Stimulated activated CD8-positive, alpha-beta memory T cell treated with anti-CD3 and anti-CD28 coated beads, Interleukin-15, amount 100 ng/mL, for 1 hour (primary cell): ENCODE data around the gene KNCN.

ENCODE experiments used
- DNase-seq: peaks from one replicate; pipeline ENCODE4 v3.0.0-alpha.2; 2020; ENCODE audit warnings: low read depth

KNCN gene

GRCh38 chr1:46543761-46544560 lies 7.5 kb downstream of the KNCN start:
- no peak for DNase-seq

GRCh38 chr1:46543382-46543760 lies 8.1 kb downstream of the KNCN start:
- no peak for DNase-seq

DNA sequence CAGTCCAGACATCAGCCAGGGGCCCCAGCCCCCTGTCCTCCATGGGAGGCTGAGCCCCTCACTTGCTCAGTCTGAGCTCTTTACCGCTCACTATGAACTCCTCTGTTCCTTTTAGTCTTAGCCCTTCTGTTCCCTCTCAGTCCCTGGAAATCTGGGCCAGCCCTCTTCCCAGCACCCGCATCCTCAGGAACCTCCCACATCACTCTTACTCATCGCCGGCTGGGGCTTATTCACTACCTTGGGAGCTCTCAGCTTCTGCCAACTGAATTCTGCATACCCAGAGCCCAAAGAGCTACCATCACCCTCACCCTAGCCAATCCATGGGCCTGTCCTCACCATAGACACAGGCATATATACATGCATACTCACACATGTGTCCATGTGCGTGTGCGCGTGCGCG lies 11.5 kb downstream of the KNCN start:
- no peak for DNase-seq

- DNase-seq: no peak
Observed at GRCh38 chr1:46538147-46538546, 13.3 kb downstream of the KNCN start.

GRCh38 chr1:46537651-46538050 lies 13.8 kb downstream of the KNCN start:
- DNase-seq: no peak

DNA sequence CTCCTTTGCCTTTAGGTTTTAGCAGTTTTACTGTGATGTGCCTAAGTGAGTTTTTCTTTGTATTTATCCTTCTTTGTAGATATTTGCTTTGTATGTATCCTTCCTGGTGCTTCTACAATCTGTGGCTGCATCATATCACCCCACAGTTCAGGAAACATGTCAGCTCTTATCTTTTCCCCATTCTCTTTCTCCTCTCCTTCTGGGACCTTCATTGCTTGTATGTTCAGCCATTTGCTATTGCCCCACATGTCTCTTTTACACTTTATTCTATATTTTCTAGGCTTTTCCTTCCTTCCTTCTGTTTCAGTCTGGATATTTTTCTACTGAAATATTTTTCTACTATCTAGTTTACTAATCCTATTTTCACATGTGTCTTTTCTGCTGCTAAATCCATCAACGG lies 14.9 kb downstream of the KNCN start:
- DNase-seq: no peak

DNA sequence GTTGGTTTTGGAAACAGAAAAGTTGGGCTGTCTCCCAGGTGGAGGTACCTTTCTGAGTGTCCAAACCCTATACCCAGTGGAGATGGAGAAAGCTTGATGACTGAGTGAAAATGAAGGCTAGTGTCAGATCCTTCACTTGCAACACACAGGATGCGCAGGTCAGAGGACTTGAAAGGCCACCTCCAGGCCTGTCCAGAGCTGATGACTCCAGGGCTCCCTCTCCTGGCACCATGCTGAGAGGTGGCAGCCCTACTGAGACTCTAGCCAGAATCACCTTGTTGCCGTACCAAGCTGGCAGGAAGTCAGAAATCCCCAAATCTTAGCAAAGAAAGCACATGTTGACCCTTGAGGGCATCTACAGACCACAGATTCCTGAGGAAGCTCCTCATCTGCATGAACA lies 16.4 kb downstream of the KNCN start:
- no peak for DNase-seq

GRCh38 chr1:46533179-46533864 lies 18.1 kb downstream of the KNCN start:
- peak; percentile 6 for DNase-seq

GRCh38 chr1:46532498-46533178 lies 18.8 kb downstream of the KNCN start:
- DNase-seq: peak; percentile 43

DNA sequence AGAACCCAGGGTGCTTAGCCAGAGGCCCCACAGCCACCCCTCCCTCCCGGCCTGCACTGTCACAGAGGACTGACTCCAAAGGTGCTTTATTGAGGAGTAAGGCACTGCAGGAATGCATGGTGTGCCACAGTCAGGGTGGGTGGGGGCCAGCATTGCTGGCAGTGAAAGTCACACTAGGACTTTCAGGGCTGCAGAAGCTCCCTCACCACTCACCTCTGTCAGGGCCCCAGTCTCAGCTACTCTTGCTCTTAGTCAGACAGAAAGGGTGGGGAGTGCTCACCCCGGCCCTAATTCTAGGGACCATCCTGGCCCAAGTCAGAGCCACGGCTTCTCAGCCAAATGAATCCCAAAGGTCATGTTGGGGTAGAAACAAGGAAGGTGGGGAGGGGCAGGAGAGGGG lies 19.4 kb downstream of the KNCN start:
- no peak for DNase-seq

- DNase-seq: no peak
Observed at GRCh38 chr1:46530791-46531409, 20.5 kb downstream of the KNCN start.

DNA sequence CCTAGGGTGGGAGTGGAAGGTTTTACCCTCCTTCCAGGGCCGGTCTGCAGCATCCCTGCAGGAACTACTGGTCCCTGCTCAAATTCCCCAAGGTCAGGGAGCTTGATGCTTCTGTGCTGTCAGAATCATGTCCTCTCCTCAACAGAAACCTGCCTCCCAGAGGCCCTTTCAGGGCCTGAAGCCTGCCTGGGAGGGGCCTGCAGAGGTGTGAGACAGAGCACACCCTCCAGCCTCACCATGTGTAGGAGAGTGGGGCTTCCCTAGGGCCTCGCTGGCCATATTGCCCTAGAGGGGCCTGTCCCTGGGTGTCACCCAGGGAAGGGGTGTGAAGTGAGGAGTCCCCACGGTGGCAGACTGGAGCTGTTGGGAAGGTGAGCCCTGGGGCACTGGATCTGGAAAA lies 21.1 kb downstream of the KNCN start:
- no peak for DNase-seq

DNA sequence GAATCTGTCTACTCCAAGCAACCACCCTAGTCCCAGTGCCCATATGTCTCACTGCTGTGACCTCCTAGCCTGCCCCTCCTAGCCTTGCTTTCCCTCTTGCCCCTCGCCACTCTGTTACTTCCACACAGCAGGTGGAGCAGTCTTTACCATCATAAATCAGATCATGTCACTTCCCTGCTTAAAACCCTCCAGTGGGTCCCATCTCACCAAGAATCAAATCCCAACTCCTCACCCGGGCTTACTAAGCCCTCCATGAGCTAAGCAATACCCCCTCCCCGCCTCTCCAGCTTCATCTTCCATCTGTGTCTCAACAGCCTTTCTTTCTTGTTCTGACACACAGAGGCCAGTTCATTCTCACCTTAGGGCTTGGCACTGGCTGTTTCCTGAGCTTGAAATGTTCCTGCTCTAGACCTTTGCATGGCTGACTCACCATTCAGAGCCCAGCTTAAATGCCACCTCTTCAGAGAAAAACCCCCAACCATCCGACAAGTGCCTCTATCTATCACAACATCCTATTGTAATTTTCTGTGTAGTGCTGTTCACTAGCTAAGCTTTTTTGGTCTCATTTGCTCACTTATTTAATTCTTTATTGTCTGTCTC lies 22.3 kb downstream of the KNCN start:
- DNase-seq: no peak

DNA sequence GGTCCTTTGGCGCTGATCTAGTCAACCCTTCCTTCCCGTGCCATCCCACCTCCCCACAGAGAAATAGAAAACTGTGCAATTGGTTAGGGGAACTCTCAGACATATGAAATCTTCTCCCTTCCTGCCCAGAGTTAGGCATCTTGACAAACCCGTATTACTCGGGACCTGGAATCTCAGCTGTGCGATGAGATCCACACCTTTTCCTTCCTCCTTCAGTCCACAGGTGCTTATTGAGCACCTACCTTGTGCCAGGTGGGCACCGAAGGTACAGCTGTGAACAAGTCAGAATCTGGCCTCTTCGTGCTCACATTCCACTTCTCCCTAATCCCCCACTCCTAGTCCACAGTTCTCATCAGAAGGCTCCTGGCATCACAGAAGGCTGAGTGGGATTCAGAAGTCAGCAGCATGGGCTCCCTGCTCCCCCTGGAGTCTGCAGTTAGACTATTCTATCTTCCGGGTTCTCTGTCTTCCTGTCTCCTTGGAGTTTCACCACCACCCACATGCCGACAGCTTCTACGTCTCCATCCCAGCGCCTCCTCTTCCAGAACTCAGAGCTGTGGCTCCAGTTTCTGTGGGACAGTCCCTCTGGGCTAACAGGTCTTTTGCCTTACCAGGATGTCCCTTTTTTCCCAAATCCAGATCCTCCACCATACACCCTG lies 23.0 kb downstream of the KNCN start:
- no peak for DNase-seq

- DNase-seq: peak; percentile 42
Observed at GRCh38 chr1:46527474-46528296, 23.8 kb downstream of the KNCN start.

- no peak for DNase-seq
Observed at GRCh38 chr1:46526691-46527291, 24.7 kb downstream of the KNCN start.

DNA sequence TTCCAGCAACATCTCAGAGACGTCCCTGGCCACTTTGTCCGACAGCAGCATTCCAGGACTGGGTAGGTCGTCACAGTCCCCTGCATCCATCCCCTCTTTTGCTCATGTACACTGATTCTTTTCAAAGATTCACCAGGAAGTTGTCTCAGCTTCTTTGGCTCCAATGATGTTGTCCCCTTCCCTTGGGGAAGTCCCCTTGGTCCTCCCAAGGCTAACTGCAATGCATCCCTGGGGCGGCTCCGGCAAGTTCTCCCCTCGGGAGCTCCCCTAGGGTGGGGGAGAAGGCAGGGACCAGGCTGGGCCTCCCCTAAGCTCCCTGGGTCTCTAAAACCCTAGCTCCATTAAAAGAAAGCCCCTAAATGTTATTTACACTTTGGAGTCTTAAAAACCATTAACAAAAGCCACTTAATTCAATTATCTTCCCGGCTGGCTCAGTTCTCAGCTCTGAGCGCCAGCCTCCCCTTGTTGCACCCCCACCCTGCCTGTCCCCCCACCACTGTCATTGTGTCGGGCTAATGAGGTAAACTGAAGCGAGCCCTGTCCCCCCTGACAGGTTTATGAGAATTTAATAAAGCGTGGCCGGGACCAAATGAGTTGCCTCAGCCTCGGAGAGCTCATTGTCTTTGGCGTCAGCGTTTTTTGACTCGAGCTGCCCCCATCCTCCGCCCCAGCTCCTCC lies 25.3 kb downstream of the KNCN start:
- no peak for DNase-seq

DNA sequence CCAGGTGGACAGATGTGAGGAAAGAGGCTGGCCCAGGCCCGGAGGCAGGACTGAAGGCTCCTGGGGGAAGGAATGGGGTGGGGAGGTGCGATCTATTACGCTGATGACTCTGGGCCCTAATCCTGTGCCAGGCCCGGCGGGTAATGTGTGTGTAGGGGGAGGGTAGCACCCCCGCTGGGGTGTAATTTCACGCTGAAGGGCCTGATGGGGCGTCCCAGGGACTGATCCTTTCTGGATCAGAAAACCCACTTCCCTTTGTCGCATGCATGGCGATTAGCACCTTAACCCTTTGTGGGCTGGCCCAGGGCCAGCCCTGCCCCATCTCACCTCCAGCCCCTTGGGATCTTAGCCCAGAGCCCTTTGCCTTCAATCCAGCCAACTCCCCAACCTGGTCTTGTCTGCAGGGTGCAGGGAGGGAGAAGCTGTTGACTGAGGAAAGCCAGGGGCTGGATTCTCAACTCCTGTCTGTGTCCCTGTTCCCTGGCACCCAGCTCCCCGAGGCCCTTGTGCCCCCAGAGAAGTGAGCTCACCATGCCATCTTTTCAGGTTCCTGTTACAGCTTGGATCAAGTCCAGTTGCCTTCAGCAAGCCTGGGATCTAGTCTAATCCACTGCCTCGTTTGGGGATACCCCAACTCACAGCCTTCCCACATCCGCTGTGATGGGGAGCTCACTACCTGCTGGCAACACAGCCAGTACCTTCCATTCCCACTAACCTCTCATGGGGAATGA lies 26.0 kb downstream of the KNCN start:
- no peak for DNase-seq

GRCh38 chr1:46524843-46525242 lies 26.6 kb downstream of the KNCN start:
- DNase-seq: no peak
